Measurements from ENCODE around the gene CCDC180.
"Not testable (repeated sequence)": the region's sequence is repeated elsewhere in the genome, so short reads cannot be mapped to it uniquely, and the experiment has no call there.

Gene CCDC180

GRCh38 chr9:97311798-97312500 is 4.5 kb downstream of the CCDC180 start:
- no peak for DNase-seq

- no peak for DNase-seq
Observed at GRCh38 chr9:97312556-97312955, 5.1 kb downstream of the CCDC180 start.

- no peak for DNase-seq
Observed at GRCh38 chr9:97313243-97313642, 5.8 kb downstream of the CCDC180 start.

GRCh38 chr9:97313746-97314145 is 6.3 kb downstream of the CCDC180 start:
- no peak for DNase-seq

- DNase-seq: no peak
Observed at GRCh38 chr9:97314503-97314902, 7.0 kb downstream of the CCDC180 start.

- no peak for DNase-seq
Observed at GRCh38 chr9:97315550-97315949, 8.1 kb downstream of the CCDC180 start.

DNA sequence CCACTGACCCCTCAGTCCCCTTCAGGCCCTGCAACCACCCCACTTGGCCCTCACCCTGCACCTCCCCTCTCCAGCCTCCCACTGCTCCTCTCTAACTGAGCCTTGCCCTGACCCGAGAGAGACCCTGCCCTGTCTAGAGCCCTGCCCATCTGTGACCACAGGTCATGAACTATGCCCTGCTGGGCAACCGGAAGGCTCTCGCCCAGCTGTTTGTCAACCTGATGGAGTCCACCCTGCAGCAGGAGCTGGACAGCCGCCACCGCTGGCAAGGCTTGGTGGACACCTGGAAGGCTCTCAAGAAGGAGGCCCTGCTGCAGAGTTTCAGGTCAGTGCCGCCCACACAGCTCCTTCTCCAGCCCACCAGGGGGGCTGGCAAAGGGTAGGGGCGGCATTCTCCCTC is 9.4 kb downstream of the CCDC180 start:
- no peak for DNase-seq

- DNase-seq: no peak
Observed at GRCh38 chr9:97318433-97318832, 11.0 kb downstream of the CCDC180 start.

DNA sequence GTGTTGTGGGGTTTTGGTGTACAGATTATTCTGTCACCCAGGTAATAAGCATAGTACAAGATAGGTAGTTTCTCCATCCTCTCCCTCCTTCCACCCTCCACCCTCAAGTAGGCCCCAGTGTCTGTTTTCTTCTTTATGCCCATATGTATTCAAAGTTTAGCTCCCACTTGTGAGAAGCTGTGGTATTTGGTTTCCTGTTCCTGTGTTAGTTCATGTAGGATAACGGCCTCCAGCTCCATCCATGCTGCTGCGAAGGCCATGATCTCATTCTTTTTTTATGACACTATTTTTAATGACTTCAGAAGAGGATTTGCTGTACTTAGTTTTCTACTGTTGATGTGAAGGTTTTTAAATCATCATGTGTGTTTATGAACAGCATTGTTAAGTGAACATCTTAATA is 11.9 kb downstream of the CCDC180 start:
- no peak for DNase-seq

GRCh38 chr9:97320080-97320642 is 12.7 kb downstream of the CCDC180 start:
- DNase-seq: no peak

DNA sequence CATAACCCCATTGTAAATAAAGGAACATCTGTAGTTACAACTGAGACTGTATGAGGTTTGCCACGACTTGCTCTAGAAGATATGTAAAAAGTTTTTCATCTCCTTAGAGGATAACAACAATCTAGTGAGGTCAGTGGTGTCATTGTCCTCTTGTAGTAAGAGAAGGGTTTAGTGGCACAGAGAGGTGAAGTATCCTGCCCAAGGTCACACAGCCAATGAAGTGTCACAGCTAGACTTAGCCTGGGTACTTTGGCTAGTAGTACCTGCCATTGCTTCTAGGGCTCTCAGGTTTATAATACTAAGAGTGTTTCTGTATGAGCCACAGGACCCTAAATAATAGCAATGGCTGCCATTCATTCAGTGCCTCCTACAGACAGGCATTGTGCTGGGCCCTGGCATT is 13.8 kb downstream of the CCDC180 start:
- no peak for DNase-seq

DNA sequence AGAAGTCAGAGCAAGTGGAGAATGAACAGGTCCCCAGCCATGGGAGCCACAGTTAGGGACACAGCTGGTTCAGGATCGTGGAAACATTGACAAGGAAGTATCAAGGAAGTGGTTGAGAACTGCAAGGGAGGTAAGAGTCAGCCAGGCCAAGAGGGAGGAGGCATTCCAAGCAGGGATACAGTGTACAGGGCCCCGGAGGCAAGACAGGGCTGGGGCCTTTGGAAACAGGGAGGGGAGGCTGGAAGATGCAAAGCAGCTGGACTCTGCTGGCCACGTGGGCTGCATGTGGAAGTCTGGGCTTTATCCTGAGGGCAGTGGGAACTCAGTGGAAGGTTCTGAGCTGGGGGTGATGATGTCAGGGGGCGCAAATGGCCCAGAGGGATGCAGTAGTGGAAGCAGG is 14.2 kb downstream of the CCDC180 start:
- no peak for DNase-seq

DNA sequence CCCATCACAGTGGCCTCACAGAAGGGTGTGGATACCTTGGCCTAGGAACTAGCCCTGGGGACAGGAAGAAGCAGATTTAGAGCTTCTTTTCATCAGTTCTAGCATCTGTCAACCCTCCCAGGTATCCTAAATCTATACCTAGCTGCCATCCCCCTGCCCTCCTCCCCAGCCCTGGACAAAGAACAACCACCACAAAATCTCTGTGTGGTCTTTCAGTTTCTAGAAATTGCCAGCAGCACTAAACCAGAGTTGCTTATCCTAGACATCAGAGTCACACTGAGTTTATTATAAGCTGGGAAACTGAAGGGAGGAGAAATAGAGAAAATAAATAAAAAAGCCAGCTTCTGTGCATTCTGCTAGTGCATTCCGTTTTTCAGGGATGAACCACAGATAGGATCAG is 14.6 kb downstream of the CCDC180 start:
- DNase-seq: no peak

DNA sequence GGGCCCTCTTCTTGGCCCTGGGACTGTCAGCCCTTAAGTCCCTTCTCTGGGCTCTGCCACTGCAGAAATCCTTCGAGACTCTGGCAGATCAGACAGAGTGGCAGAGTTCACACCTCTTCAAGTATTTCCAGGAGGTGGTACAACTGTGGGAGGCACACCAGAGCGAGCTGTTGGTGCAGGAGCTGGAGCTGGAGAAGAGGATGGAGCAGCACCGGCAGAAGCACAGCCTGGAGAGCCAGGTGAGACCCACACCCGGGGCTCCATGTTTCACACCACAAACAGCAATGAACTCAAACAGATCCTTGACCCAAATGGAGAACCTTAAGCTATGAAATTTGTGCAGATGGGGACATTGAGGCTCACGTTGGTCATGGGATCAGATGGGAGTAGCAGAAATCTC is 17.5 kb downstream of the CCDC180 start:
- DNase-seq: no peak

DNA sequence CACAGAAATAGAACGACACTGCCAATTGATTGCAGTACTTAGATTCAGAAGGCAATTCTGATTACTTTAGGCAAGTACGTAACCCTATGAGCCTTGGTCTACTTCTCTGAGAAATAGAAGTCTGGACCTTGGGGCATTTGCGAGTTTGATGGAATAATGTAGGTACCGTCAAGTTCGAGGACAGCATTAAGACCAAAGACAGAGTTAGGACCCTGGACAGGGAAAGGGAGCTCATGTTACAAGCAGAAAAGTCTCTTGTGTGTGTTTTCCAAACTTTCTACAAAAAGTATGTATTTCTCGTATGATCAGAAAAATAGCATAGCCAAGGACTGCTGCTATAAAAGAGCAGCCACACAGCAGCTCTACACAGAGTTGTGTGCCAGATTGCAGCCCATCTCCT is 20.1 kb downstream of the CCDC180 start:
- no peak for DNase-seq

DNA sequence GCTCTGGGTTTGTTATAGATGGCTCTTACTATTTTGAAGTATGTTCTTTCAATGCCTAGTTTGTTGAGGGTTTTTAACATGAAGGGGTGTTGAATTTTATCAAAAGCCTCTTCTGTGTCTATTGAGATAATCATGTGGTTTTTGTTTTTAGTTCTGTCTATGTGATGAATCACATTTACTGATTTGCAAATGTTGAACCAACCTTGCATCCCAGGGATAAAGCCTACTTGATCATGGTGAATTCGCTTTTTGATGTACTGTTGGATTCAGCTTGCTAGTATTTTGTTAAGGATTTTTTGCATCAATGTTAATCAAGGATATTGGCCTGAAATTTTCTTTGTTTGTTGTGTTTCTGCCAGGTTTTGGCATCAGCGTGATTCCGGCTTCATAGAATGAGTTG is 25.5 kb downstream of the CCDC180 start:
- DNase-seq: no peak

GRCh38 chr9:97335622-97336021 is 28.2 kb downstream of the CCDC180 start:
- DNase-seq: not testable (repeated sequence)

- DNase-seq: no peak
Observed at GRCh38 chr9:97348871-97349270, 41.4 kb downstream of the CCDC180 start.

DNA sequence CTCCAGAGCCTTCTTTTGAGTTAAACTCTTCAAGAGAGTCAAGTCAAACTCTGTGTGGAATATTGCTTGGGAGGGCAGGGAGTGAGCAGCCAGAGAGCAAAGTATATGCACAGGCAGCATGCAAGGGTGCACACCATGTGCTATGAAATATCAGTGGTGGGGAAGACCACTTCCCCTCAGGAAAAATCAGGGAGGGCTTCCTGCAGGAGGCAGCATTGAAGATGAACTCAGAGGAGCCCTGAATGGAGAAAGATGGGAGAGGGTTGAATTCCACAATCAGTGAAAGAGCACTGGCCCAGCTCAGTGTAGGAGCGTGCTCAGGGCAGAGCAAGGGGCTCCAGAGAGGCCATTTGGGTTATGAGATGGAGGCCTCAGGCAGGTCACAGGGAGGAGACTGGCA is 41.9 kb downstream of the CCDC180 start:
- no peak for DNase-seq

DNA sequence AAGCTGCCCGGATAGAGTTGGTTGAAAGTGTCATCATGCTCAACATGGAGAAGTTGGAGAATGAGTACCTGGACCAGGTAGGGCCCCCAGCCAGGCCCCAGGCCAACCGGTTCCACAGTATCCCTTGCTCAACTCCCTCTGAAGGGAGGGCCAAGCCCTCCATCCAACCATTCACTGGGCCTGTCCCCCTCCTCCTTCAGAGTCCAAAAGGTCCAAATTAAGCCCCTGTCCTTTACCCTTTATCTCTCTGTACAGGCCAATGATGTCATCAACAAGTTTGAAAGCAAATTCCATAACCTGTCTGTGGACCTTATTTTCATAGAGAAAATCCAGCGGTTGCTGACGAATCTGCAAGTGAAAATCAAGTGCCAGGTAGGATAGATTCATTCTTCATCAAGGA is 47.2 kb downstream of the CCDC180 start:
- DNase-seq: no peak

GRCh38 chr9:97357056-97357455 is 49.6 kb downstream of the CCDC180 start:
- no peak for DNase-seq
